Fibroblast of pulmonary artery (primary cell): ENCODE data around the gene THOC5.

Experiments
- DNase-seq: peaks from one replicate; pipeline ENCODE4 v3.0.0-alpha.2; 2010; ENCODE audit warnings: low read depth
- H3K4me3 ChIP-seq: replicated peaks from 2 replicates; pipeline ENCODE4 v1.5.1; 2011; ENCODE audit warnings: low read depth, mild to moderate bottlenecking, control low read depth, low read length, moderate library complexity
- CTCF ChIP-seq: IDR thresholded peaks from 2 replicates; pipeline ENCODE4 v1.5.1; 2011; ENCODE audit warnings: mild to moderate bottlenecking, control low read depth, low read length, inconsistent platforms; ENCODE audit errors: missing control alignments

THOC5 gene

GRCh38 chr22:29475550-29475949, 78.0 kb downstream of the THOC5 start:
- DNase-seq, result no peak
- no peak for TF ChIP-seq CTCF
- no peak overlapping the region for H3K4me3 ChIP-seq

GRCh38 chr22:29473001-29473400, 80.6 kb downstream of the THOC5 start:
- no peak for DNase-seq
- no peak overlapping the region for H3K4me3 ChIP-seq
- TF ChIP-seq CTCF, result no peak

GRCh38 chr22:29470159-29470855, 83.2 kb downstream of the THOC5 start:
- peak; percentile 44 for DNase-seq
- peak; percentile 68 for TF ChIP-seq CTCF
- no peak overlapping the region for H3K4me3 ChIP-seq

- no peak for DNase-seq
- H3K4me3 ChIP-seq, result no peak overlapping the region
- TF ChIP-seq CTCF, result no peak
Observed at GRCh38 chr22:29469755-29470154, 83.8 kb downstream of the THOC5 start.

GRCh38 chr22:29464581-29464980, 89.0 kb downstream of the THOC5 start:
- TF ChIP-seq CTCF, result no peak
- DNase-seq, result no peak
- H3K4me3 ChIP-seq, result no peak overlapping the region

- DNase-seq, result no peak
- TF ChIP-seq CTCF, result no peak
- H3K4me3 ChIP-seq, result no peak overlapping the region
Observed at GRCh38 chr22:29463629-29464028, 89.9 kb downstream of the THOC5 start.

GRCh38 chr22:29461263-29461662, 92.3 kb downstream of the THOC5 start:
- H3K4me3 ChIP-seq, result no peak overlapping the region
- DNase-seq, result no peak
- no peak for TF ChIP-seq CTCF
